Caco-2 (cell line): ENCODE data around the gene PDIA5. TPM values are rescaled to one million over a fixed set of nuclear protein-coding genes. Genes with fewer than 3 reads are reported as not detected.

ENCODE experiments used
- BruUV-seq: library from RNA; stranded (reverse); fragments of 400-500 nt; replicated peaks from 2 replicates; lab custom pipeline; 2021; lab: Mats Ljungman, UMichigan
- CTCF ChIA-PET: fragments of 300-600 bp; sonication (Branson Sonifier 250); formaldehyde crosslinking; loops from one replicate; lab custom pipeline; 2022; ENCODE audit warnings: antibody characterized with exemption; lab: Charles Lee
- POLR2A ChIA-PET: fragments of 300-600 bp; sonication (Branson Sonifier 250); formaldehyde crosslinking; loops from one replicate; lab custom pipeline; 2022; ENCODE audit warnings: antibody characterized with exemption; lab: Charles Lee
- DNase-seq, 2 experiments: peaks; one replicate each; pipeline versions ENCODE4 v3.0.0 to v3.0.0-alpha.2; 2020 to 2022
- H3K27me3 ChIP-seq: replicated peaks from 2 replicates; pipeline ENCODE4 v1.6.0; 2011; ENCODE audit warnings: low read length; ENCODE audit not compliant: control insufficient read depth, insufficient read depth
- H3K36me3 ChIP-seq: 2 replicates; pipeline ENCODE4 v1.5.1; 2011; ENCODE audit warnings: low read length; ENCODE audit not compliant: control insufficient read depth, insufficient read depth
- H3K4me1 ChIP-seq: fragments of 250-450 bp; sonication (Bioruptor Pico); 2 replicates; pipeline ENCODE4 v1.5.1; 2020; ENCODE audit warnings: mild to moderate bottlenecking
- H3K4me3 ChIP-seq: 2 replicates; pipeline ENCODE4 v1.5.1; 2011; ENCODE audit warnings: low read depth, mild to moderate bottlenecking, control low read depth, low read length
- H3K9me3 ChIP-seq: fragments of 250-450 bp; sonication (Bioruptor Pico); 2 replicates; pipeline ENCODE4 v1.5.1; 2020; ENCODE audit warnings: mild to moderate bottlenecking, moderate library complexity
- H3K27ac Mint-ChIP-seq: one replicate; pipeline ENCODE4 v1.8.0; 2022; ENCODE audit warnings: mixed read lengths; ENCODE audit not compliant: unreplicated experiment
- H3K27me3 Mint-ChIP-seq: one replicate; pipeline ENCODE4 v1.8.0; 2022; ENCODE audit warnings: mixed read lengths; ENCODE audit not compliant: insufficient read depth, unreplicated experiment
- H3K36me3 Mint-ChIP-seq: one replicate; pipeline ENCODE4 v1.8.0; 2022; ENCODE audit warnings: mild to moderate bottlenecking, mixed read lengths; ENCODE audit not compliant: insufficient read depth, unreplicated experiment
- H3K4me1 Mint-ChIP-seq: one replicate; pipeline ENCODE4 v1.8.0; 2022; ENCODE audit warnings: low read depth, mixed read lengths; ENCODE audit not compliant: unreplicated experiment
- H3K4me3 Mint-ChIP-seq: one replicate; pipeline ENCODE4 v1.8.0; 2022; ENCODE audit warnings: mild to moderate bottlenecking, moderate library complexity, mixed read lengths; ENCODE audit not compliant: unreplicated experiment
- H3K9me3 Mint-ChIP-seq: one replicate; pipeline ENCODE4 v1.8.0; 2022; ENCODE audit warnings: mixed read lengths; ENCODE audit not compliant: unreplicated experiment
- intact Hi-C: fragments of 100-400 bp; cut with micrococcal nuclease; formaldehyde crosslinking; loops from one replicate; pipeline ENCODE4 v1.10.0; 2022; ENCODE audit not compliant: unreplicated experiment
- total RNA-seq: library from RNA; stranded (reverse); gene quantifications from 2 replicates; pipeline ENCODE4 v1.2.3, GENCODE V29; 2022
- TF ChIP-seq, protein P1 (sequence below), 2 experiments: fragments of 200-600 bp in 1 of 2; IDR thresholded peaks; 1 replicate in 1 of 2; 2 replicates in 1 of 2; pipeline versions ENCODE4 v1.5.1 to v1.8.0; 2011 to 2022; ENCODE audit warnings: antibody characterized with exemption in 1 of 2, control low read depth in 1 of 2, inconsistent platforms in 1 of 2, low read depth in 1 of 2, low read length in 1 of 2, mild to moderate bottlenecking in 1 of 2, moderate library complexity in 1 of 2; ENCODE audit not compliant: insufficient read depth in 1 of 2, severe bottlenecking in 1 of 2, unreplicated experiment in 1 of 2

The PDIA5 gene
- total RNA-seq, 1 experiment from 2014 or later: 48.2 TPM

DNA sequence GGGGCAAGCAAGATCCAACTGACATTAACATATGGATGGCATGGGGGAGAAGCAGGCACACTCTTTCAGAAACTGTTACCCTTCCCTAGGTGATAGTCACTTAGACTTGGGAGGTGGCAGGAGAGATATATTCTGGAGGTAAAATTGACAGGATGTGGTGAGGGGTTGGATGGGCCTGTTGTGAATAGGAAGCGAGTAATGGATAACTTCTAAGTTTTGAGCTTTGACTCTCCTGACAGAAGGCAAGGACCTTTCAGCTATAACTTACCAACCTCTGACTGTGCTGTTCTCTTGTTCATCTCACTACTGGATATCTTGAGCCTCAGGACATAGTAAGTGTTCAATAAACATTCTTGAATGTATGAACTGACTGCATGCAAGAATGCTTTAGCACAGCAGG is 1.9 kb upstream of the PDIA5 start:
- intact Hi-C loops: no loop called here
- DNase-seq: no peak
- no peaks in the 10 kb centered on the region for H3K36me3 ChIP-seq
- POLR2A ChIA-PET: no interaction called here
- TF ChIP-seq, protein P1, sequence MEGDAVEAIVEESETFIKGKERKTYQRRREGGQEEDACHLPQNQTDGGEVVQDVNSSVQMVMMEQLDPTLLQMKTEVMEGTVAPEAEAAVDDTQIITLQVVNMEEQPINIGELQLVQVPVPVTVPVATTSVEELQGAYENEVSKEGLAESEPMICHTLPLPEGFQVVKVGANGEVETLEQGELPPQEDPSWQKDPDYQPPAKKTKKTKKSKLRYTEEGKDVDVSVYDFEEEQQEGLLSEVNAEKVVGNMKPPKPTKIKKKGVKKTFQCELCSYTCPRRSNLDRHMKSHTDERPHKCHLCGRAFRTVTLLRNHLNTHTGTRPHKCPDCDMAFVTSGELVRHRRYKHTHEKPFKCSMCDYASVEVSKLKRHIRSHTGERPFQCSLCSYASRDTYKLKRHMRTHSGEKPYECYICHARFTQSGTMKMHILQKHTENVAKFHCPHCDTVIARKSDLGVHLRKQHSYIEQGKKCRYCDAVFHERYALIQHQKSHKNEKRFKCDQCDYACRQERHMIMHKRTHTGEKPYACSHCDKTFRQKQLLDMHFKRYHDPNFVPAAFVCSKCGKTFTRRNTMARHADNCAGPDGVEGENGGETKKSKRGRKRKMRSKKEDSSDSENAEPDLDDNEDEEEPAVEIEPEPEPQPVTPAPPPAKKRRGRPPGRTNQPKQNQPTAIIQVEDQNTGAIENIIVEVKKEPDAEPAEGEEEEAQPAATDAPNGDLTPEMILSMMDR (IDR thresholded peaks at IDR 0.05; ENCODE audit: insufficient read depth in 1 of 2, low read depth in 1 of 2, low read length in 1 of 2, severe bottlenecking in 1 of 2, unreplicated experiment in 1 of 2): no peak
- H3K4me1 Mint-ChIP-seq: peaks cover 9% of the 10 kb centered on the region
- H3K27me3 ChIP-seq: no peaks in the 10 kb centered on the region
- peaks cover 4% of the 10 kb centered on the region for H3K27me3 Mint-ChIP-seq
- H3K4me3 ChIP-seq: no peak overlapping the region
- no peak overlapping the region for H3K27ac Mint-ChIP-seq
- no peaks in the 10 kb centered on the region for H3K9me3 ChIP-seq
- CTCF ChIA-PET: no interaction called here
- no peaks in the 10 kb centered on the region for H3K9me3 Mint-ChIP-seq
- BruUV-seq: no TSS peak
- peaks cover 12% of the 10 kb centered on the region for H3K4me1 ChIP-seq
- no peak overlapping the region for H3K4me3 Mint-ChIP-seq
- H3K36me3 Mint-ChIP-seq: peaks cover 10% of the 10 kb centered on the region

DNA sequence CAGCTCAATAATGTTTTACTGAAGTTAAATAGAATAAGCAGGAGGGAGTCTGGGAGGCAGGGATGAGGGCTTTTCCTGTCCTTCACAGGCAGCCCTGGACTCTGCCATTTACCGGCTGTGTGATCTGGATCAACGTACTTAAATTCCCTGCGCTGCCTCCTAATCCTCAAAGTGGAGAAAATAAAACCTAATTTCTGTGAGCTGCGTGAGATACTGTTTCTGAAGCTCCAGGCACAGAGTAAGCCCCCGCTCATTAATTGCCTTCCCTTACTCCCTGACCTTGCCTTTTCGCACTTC is 278 bp upstream of the PDIA5 start:
- DNase-seq: no peak
- Mint-ChIP-seq H3K9me3 (no peaks in the 10 kb centered on the region), H3K27me3 (peaks cover 4% of the 10 kb centered on the region), H3K36me3 (peaks cover 21% of the 10 kb centered on the region), H3K4me3 (peak overlapping the region; percentile 72), H3K27ac (peak overlapping the region; percentile 81), H3K4me1 (peaks cover 9% of the 10 kb centered on the region)
- Histone ChIP-seq H3K9me3 (no peaks in the 10 kb centered on the region), H3K36me3 (no peaks in the 10 kb centered on the region), H3K4me1 (peaks cover 12% of the 10 kb centered on the region), H3K27me3 (no peaks in the 10 kb centered on the region), H3K4me3 (peak overlapping the region; percentile 100)
- CTCF ChIA-PET: interaction anchor here (0.5 to 1.4 kb wide), 5 partner anchors 38 to 208 kb away, joined by 3 to 10 read pairs (median 3); partner anchors contain the start of gene SEMA5B
- intact Hi-C loops: no loop called here
- TF ChIP-seq, protein P1 (IDR thresholded peaks at IDR 0.05; ENCODE audit: insufficient read depth in 1 of 2, low read depth in 1 of 2, low read length in 1 of 2, severe bottlenecking in 1 of 2, unreplicated experiment in 1 of 2): no peak
- BruUV-seq: no TSS peak
- POLR2A ChIA-PET: interaction anchor here (0.5 to 1.7 kb wide), 14 partner anchors 10 to 706 kb away, joined by 3 to 8 read pairs (median 6); partner anchors contain the start of genes FAM162A and SEC22A

DNA sequence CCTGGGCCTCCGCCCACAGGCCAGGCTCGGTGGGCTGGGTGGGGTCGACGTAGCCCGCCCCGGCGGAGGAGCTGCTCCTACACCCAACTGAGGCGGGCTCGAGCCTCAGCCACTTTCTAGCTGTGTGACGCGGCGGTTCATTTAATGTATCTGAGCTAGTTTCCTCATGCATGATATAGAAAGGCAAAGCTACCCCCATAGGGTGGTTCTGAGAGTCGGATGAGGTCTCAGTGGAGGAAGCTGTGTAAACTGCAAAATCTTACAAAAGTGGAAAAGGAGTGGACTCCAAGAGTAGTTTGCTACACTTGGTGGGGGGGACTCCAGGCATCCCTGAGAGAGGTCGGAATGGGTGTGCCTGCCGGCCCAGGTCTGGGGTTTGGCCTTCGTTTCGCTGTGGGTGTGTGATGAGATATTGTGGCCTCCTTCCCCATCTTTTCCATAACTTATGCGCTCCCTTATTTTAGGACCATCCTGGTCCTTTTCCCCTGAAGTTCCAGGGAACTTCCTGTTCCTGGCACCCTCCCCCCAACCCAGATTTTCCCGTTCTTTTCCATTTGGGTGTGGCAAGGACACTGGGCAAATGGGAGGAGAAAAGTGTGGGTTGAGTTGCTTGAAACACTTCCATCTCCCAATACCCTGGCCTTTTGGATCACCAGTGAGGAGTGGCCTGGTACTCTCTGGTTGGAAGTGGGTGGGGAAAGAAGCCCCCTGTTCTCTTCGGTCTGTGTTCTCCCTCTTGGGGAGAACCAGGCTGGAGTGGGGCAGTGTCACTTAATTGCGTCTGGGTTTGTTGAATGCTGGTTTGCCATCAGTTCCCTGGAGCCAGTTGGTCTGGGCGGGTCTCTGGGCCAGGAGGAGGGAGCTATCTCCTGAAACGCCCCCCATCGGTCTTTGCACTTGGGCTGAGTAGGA is 1.1 kb downstream of the PDIA5 start:
- H3K36me3 Mint-ChIP-seq: peaks cover 25% of the 10 kb centered on the region
- Histone ChIP-seq H3K27me3 (no peaks in the 10 kb centered on the region), H3K36me3 (no peaks in the 10 kb centered on the region), H3K9me3 (no peaks in the 10 kb centered on the region), H3K4me3 (peak overlapping the region; percentile 100), H3K4me1 (peaks cover 12% of the 10 kb centered on the region)
- no TSS peak for BruUV-seq
- intact Hi-C loops: no loop called here
- H3K27me3 Mint-ChIP-seq: peaks cover 4% of the 10 kb centered on the region
- peak overlapping the region; percentile 72 for H3K4me3 Mint-ChIP-seq
- peaks cover 9% of the 10 kb centered on the region for H3K4me1 Mint-ChIP-seq
- H3K9me3 Mint-ChIP-seq: no peaks in the 10 kb centered on the region
- TF ChIP-seq, protein P1 (IDR thresholded peaks at IDR 0.05; ENCODE audit: insufficient read depth in 1 of 2, low read depth in 1 of 2, low read length in 1 of 2, severe bottlenecking in 1 of 2, unreplicated experiment in 1 of 2): no peak
- DNase-seq: no peak
- ChIA-PET CTCF (interaction anchor here (1.4 kb wide), 1 partner anchor 41 kb away, joined by 10 read pairs; the partner anchor contains the start of gene SEMA5B), POLR2A (interaction anchor here (0.6 to 1.7 kb wide), 7 partner anchors 9 to 1605 kb away, joined by 3 to 7 read pairs (median 4); partner anchors contain the start of genes FAM162A, SEC22A and SEMA5B)
- peak overlapping the region; percentile 58 for H3K27ac Mint-ChIP-seq
